NCI-H2029 (cell line): ENCODE data around the gene DUSP23.

Source experiments
- DNase-seq: peaks from one replicate; lab custom pipeline; 2025; lab: John Stamatoyannopoulos, UW

DUSP23 gene

GRCh38 chr1:159828581-159829272 is 48.0 kb downstream of the DUSP23 start:
- no peak for DNase-seq

GRCh38 chr1:159829273-159829634 is 48.5 kb downstream of the DUSP23 start:
- no peak for DNase-seq

- DNase-seq: no peak
Measured at GRCh38 chr1:159829822-159830465, 49.2 kb downstream of the DUSP23 start.

GRCh38 chr1:159830722-159831121 is 50.0 kb downstream of the DUSP23 start:
- no peak for DNase-seq

- DNase-seq: no peak
Measured at GRCh38 chr1:159831412-159832141, 50.8 kb downstream of the DUSP23 start.
